Loucy (cell line): ENCODE data around the gene YPEL3.

ENCODE experiments used
- CTCF ChIP-seq: fragments of 200-600 bp; sonication (generic); conservative IDR thresholded peaks from 2 replicates; pipeline ENCODE4 v1.5.1; 2014; ENCODE audit warnings: mild to moderate bottlenecking, antibody characterized with exemption, low read length
- EZH2phosphoT487 ChIP-seq: fragments of 200-600 bp; IDR thresholded peaks from 2 replicates; pipeline ENCODE4 v1.6.1; 2018; ENCODE audit warnings: antibody characterized with exemption, mild to moderate bottlenecking, moderate library complexity, borderline replicate concordance

DNA sequence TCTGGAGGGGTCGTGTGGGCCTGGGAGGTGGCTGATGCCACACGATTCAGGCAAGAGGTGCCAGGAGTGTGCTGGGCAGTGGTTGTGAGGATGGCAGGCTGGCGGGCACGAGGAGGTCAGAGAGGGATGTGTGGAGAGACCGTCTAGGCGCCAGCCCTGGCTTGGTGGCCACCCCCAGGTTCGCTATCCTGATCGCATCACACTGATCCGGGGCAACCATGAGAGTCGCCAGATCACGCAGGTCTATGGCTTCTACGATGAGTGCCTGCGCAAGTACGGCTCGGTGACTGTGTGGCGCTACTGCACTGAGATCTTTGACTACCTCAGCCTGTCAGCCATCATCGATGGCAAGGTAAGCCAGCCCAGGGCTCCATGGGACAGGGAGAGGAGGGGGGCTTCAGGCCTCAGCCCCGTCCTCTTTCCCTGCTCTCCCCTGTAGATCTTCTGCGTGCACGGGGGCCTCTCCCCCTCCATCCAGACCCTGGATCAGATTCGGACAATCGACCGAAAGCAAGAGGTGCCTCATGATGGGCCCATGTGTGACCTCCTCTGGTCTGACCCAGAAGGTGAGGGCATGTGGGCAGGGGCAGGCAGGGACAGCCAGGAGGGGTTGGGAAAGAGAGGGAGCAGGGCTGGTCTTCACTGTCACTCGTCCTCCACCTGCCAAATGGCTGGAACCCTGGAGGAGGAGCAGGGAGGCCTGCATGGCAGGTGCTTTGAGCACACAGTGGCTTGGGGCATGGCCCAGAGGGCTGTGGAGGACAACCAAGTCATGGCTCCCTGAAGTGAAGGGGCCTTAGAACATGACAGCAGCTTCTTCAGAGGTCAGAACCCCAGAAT lies 12.6 kb downstream of the YPEL3 start:
- TF ChIP-seq CTCF = no peak
- no peak for TF ChIP-seq EZH2phosphoT487
